RWPE2 (cell line): ENCODE results near the gene GPC5.

Experiments
- ATAC-seq: fragments of 200-7000 bp; cut with Tn5 transposase; 3 replicates; pipeline ENCODE4 v1.9.1; 2021; ENCODE audit warnings: low read depth
- DNase-seq: peaks from one replicate; pipeline ENCODE4 v3.0.0-alpha.2; 2020; ENCODE audit warnings: low spot score
- H3K27ac ChIP-seq: fragments of 450-650 bp; 2 replicates; pipeline ENCODE4 v1.5.1; 2017; ENCODE audit warnings: mild to moderate bottlenecking; ENCODE audit not compliant: poor library complexity, severe bottlenecking
- H3K27me3 ChIP-seq: fragments of 250-450 bp; sonication (Bioruptor Pico); 2 replicates; pipeline ENCODE4 v1.5.1; 2021; ENCODE audit warnings: mild to moderate bottlenecking, moderate library complexity; ENCODE audit not compliant: insufficient read depth, poor library complexity, severe bottlenecking
- H3K36me3 ChIP-seq: fragments of 250-450 bp; sonication (Bioruptor Pico); 2 replicates; pipeline ENCODE4 v1.5.1; 2020; ENCODE audit warnings: low read depth, mild to moderate bottlenecking, moderate library complexity
- H3K4me1 ChIP-seq: fragments of 250-450 bp; sonication (Bioruptor Pico); 2 replicates; pipeline ENCODE4 v1.5.1; 2021; ENCODE audit warnings: mild to moderate bottlenecking, moderate library complexity; ENCODE audit not compliant: insufficient read depth, poor library complexity, severe bottlenecking
- H3K4me3 ChIP-seq: fragments of 250-450 bp; sonication (Bioruptor Pico); 2 replicates; pipeline ENCODE4 v1.5.1; 2021; ENCODE audit warnings: mild to moderate bottlenecking, moderate library complexity; ENCODE audit not compliant: severe bottlenecking
- H3K9me3 ChIP-seq: fragments of 250-450 bp; sonication (Bioruptor Pico); 2 replicates; pipeline ENCODE4 v1.5.1; 2021; ENCODE audit warnings: mild to moderate bottlenecking, moderate library complexity; ENCODE audit not compliant: severe bottlenecking
- CTCF ChIP-seq: fragments of 450-650 bp; IDR thresholded peaks from one replicate; pipeline ENCODE4 v1.5.1; 2017; ENCODE audit warnings: mild to moderate bottlenecking, moderate library complexity; ENCODE audit not compliant: poor library complexity, severe bottlenecking

GPC5 gene

GRCh38 chr13:92362717-92363116 is 964.3 kb downstream of the GPC5 start:
- Histone ChIP-seq H3K36me3 (no peaks in the 10 kb centered on the region), H3K27ac (no peak overlapping the region), H3K9me3 (peaks cover 6% of the 10 kb centered on the region), H3K4me1 (no peaks in the 10 kb centered on the region), H3K27me3 (no peaks in the 10 kb centered on the region), H3K4me3 (no peak overlapping the region)
- DNase-seq (no peak), ATAC-seq (no peak)
- no peak for TF ChIP-seq CTCF

GRCh38 chr13:92365904-92366303 is 967.5 kb downstream of the GPC5 start:
- ATAC-seq (no peak), DNase-seq (no peak)
- Histone ChIP-seq H3K27me3 (no peaks in the 10 kb centered on the region), H3K4me1 (no peaks in the 10 kb centered on the region), H3K4me3 (no peak overlapping the region), H3K27ac (no peak overlapping the region), H3K36me3 (no peaks in the 10 kb centered on the region), H3K9me3 (peaks cover 6% of the 10 kb centered on the region)
- TF ChIP-seq CTCF = no peak

- no peaks in the 10 kb centered on the region for H3K36me3 ChIP-seq
- TF ChIP-seq CTCF = no peak
- no peak for DNase-seq
- no peaks in the 10 kb centered on the region for H3K27me3 ChIP-seq
- H3K4me1 ChIP-seq = no peaks in the 10 kb centered on the region
- H3K4me3 ChIP-seq = no peak overlapping the region
- no peak for ATAC-seq
- no peaks in the 10 kb centered on the region for H3K9me3 ChIP-seq
- H3K27ac ChIP-seq = no peak overlapping the region
Measured at GRCh38 chr13:92377396-92377795, 979.0 kb downstream of the GPC5 start.

GRCh38 chr13:92379371-92379770 is 981.0 kb downstream of the GPC5 start:
- Histone ChIP-seq H3K27me3 (no peaks in the 10 kb centered on the region), H3K9me3 (no peaks in the 10 kb centered on the region), H3K27ac (no peak overlapping the region), H3K4me1 (no peaks in the 10 kb centered on the region), H3K4me3 (no peak overlapping the region), H3K36me3 (no peaks in the 10 kb centered on the region)
- no peak for TF ChIP-seq CTCF
- ATAC-seq (no peak), DNase-seq (no peak)

- DNase-seq = no peak
- H3K9me3 ChIP-seq = peaks cover 3% of the 10 kb centered on the region
- TF ChIP-seq CTCF = no peak
- H3K27me3 ChIP-seq = peaks cover 6% of the 10 kb centered on the region
- no peak for ATAC-seq
- no peak overlapping the region for H3K4me3 ChIP-seq
- no peaks in the 10 kb centered on the region for H3K4me1 ChIP-seq
- H3K27ac ChIP-seq = no peak overlapping the region
- no peaks in the 10 kb centered on the region for H3K36me3 ChIP-seq
Measured at GRCh38 chr13:92384410-92384809, 986.0 kb downstream of the GPC5 start.
